HG02642 (cell line): ENCODE data around the gene ARF4.

Experiments used
- ATAC-seq: cut with Tn5 transposase; IDR thresholded peaks from one replicate; pipeline ENCODE4 v1.9.1; 2021; ENCODE audit warnings: mild to moderate bottlenecking; ENCODE audit not compliant: unreplicated experiment, poor library complexity

ARF4 gene

DNA sequence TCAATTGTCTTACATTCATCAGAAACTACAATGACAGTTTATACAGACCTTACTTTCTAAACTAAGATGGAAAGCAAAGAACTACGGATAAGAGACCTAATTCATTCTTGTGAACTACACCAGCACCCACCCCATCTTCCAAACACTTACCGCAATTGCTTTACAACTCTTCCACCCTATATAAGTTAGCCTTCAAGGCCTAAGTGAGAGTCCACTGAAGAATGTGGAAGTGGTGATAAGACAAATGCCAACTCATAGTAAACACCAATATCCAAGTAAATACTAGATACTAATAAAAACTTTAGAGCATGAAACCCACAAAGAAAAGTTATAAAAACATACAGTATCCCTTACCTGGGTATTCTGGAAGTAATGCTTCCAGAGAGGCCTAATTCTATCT, 13.6 kb downstream of the ARF4 start:
- ATAC-seq = no peak

DNA sequence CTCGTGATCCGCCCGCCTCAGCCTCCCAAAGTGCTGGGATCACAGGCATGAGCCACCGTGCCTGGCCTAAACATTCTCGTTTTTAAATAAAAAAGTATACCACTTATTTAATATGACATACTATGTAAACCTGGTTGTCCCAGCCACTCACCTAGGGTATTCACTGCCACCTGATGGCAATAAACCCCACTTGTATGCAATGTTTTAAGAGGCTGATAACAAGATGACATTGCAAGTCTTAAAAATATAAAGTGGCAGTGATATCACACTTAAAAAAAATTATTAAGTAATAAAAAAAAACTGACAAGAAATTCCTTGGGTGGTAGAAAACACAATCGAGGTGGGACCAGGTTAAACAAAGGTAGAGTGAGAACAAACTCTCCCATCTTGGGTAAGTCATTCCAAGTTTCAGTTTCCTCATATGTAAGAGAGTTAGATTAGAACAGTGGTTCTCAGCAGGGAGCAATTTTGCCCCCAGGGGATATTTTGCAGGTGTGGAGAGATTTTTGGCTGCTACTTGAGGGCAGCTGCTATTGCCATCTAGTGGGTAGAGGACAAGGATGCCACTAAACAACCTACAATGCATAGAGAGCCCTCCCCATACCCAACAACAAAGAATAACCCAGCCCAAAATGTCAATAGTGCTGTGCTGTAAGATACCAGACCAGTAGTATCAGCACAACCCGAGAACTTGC, 14.5 kb downstream of the ARF4 start:
- no peak for ATAC-seq

DNA sequence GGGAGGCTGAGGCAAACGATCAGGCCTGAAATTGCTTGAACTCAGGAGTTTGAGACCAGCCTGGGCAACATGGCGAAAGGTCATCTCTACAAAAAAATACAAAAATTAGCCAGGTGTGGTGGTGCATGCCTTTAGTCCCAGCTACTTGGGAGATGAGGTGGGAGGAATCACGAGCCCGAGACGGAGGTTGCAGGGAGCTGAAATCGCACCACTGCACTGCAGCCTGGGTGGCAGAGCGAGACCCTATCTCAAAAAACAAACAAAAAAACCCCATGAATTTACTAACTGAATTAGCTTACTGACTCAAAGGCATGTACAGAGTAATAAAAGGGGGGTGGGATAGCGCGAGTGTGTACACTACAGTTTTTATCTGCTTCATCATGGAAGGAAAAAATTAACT, 19.3 kb downstream of the ARF4 start:
- ATAC-seq = no peak

DNA sequence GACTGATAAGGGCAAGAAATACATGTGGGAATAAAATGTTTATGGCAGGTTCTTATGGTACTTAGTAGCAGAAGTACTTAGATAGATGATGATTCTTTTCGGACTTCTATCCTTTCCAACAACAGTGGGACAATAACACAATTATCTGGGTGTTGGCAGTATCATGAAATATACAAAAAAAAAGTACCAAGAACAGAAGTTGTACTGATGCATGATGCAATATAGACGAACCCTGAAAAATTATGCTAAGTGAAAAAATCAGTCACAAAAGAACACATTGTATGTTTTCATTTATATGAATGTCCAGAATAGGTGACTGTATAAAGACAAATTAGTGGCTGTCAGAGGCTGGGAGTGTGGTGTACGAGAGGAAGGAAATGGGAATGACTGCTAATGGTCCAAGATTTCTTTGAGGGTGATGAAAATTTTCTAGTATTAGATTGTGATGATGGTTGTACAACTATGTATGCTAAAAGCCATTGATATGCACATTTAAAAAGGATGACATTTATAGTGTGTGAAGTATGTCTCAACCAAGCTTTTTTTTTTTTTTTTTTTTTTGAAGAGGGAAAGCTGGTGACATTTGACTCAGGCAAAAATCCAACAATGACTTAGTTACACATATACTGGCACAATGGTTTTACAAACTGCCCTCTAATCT, 21.0 kb downstream of the ARF4 start:
- no peak for ATAC-seq

DNA sequence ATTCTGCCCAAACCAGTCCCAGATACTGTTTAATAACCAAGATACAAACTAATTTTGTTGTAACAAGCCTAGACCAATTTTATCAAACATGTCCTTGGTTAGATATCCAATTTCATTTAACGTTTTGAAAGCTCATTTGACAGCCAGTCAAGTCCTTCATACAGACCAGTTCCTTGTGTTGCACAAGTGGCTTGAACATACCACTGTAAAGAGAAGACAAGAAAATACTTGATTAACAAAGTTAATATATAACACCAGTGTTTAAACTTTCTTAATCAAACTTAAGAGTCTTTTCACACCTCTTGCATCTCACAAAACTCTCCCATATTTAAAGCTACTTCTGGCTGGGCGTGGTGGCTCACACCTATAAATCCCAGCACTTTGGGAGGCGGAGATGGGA, 25.0 kb downstream of the ARF4 start:
- ATAC-seq = no peak

- no peak for ATAC-seq
Observed at GRCh38 chr3:57570878-57571277, 26.3 kb downstream of the ARF4 start.

GRCh38 chr3:57569859-57570450, 27.2 kb downstream of the ARF4 start:
- ATAC-seq = no peak

GRCh38 chr3:57559526-57559925, 37.6 kb downstream of the ARF4 start:
- no peak for ATAC-seq

- peak; percentile 14 for ATAC-seq
Observed at GRCh38 chr3:57557085-57557537, 40.0 kb downstream of the ARF4 start.

- peak; percentile 34 for ATAC-seq
Observed at GRCh38 chr3:57556459-57557084, 40.6 kb downstream of the ARF4 start.

DNA sequence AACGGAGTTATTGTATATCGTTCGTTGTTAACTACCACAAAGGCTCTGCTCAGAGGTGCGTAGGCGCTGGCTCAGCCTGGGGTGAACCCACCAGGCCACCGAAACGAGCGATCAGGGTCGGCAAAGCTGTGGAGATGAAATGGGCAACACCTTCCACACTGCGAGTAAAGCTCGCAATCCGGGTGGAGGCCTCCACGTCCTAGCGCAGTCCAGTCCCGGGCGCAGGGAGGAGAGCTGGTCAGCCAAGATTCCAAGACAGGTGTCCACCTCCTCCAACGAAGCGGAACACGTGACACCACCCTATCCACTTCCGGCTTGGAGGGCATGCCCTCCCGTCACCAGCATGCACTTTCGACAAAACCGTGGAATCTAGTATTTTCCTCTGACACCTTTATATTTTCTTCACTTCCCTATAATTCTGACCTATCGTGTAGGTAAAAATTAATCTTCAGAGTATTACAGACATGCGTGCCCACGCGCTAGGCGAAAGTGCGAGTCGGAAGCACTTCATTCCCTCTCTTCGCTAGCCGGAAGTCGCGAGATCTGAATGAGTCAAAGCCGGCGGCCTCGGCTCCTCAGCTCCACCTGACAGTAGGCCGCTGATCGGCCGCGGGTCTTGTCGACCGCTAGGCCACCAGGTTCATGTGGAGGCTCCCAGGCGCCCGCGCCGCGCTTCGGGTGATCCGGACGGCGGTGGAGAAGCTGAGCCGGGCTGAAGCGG, 41.2 kb downstream of the ARF4 start, which contains the start of gene PDE12:
Gene PDE12, plus strand, starts transcription at position 537 of the 721 bp plus-strand sequence. Its CDS starts 106 bp downstream, at position 643.
- ATAC-seq = peak; percentile 88

DNA sequence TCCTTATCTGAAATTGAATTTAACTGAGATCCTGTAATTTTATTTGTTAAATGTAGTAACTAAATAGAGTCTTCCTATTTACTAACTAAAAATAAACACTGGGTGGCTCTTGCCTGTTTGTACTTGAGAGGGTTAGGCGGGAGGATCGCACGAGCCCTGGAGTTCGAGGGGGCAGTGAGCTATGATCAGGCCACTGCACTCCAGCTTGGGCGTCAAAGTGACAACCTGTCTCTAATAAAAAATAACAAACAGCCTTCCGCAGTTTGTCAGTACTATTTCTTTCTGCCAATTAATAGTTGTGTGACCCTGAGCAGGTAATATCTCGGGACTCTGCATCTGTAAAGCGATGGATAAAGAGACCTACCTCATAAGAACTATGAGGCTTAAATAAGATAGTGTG, 41.8 kb downstream of the ARF4 start:
- no peak for ATAC-seq

GRCh38 chr3:57546616-57547015, 50.5 kb downstream of the ARF4 start:
- no peak for ATAC-seq

- ATAC-seq = no peak
Observed at GRCh38 chr3:57545636-57546268, 51.4 kb downstream of the ARF4 start.

- ATAC-seq = no peak
Observed at GRCh38 chr3:57544181-57545125, 52.7 kb downstream of the ARF4 start, which contains the start of gene DNAH12. Gene DNAH12 (minus strand): TSS chr3:57544344. CDS start chr3:57542870, 1,474 bp downstream.

- no peak for ATAC-seq
Observed at GRCh38 chr3:57538465-57538864, 58.7 kb downstream of the ARF4 start.

DNA sequence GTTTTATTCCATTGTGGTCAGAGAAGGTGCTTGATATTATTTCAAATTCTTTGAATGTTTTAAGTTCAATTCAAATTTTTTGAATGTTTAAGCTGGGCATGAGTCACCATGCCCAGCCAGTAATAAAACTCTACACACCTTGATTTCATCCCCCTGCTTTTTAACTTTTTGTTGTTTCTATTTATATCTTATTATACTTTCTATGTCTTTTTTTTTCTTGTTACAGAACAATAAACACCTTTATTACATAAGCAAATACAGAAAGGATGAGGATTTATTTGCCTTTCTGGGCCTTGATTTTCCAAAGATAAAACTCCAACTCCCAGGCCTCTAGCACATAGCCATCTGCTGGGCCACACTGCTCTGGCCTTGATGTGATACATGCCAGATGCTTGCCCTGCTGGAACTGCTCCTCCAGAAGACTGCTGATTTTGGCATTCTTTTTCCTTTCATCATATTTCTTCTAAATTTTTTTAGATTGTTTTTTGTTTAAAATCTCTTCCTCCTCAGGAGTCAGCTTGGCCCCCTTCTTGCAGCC, 67.0 kb downstream of the ARF4 start:
- ATAC-seq = no peak
